ENCODE results near the gene FMO3. TPM values are rescaled to one million over a fixed set of nuclear protein-coding genes. Genes with fewer than 3 reads are reported as not detected.

Gene FMO3
- total RNA-seq, 1 experiment from 2014 or later: 0.12 TPM

- intact Hi-C loops (cut with micrococcal nuclease): loop anchor here (10.0 kb wide), 1 partner anchor 627 kb away; no protein-coding TSS in a partner anchor
- Histone ChIP-seq H3K4me2 (ENCODE audit: low read length) (no peak overlapping the region), H3K36me3 (ENCODE audit: control insufficient read depth in 1 of 2, insufficient read depth in 2 of 2, low read length in 2 of 2) (no peaks in the 10 kb centered on the region), H3K4me1 (ENCODE audit: control insufficient read depth in 1 of 2, insufficient read depth in 2 of 2, low read length in 2 of 2) (no peaks in the 10 kb centered on the region), H3K27ac (ENCODE audit: low read depth, low read length) (no peak overlapping the region), H3K9me3 (ENCODE audit: control insufficient read depth in 1 of 2, insufficient read depth in 1 of 2, low read depth in 1 of 2, low read length in 2 of 2) (no peaks in the 10 kb centered on the region), H3K4me3 (replicated peaks in 1 of 2; ENCODE audit: low read depth in 1 of 2, low read length in 2 of 2) (no peak overlapping the region), H2AFZ (ENCODE audit: low read depth, low read length, poor library complexity, severe bottlenecking) (no peak overlapping the region), H3K79me2 (ENCODE audit: insufficient read depth, low read length) (no peaks in the 10 kb centered on the region), H3K27me3 (ENCODE audit: insufficient read depth, low read length) (no peaks in the 10 kb centered on the region), H4K20me1 (ENCODE audit: insufficient read depth) (no peaks in the 10 kb centered on the region), H3K9me2 (ENCODE audit: insufficient read depth) (no peaks in the 10 kb centered on the region), H3K9ac (ENCODE audit: low read length) (no peak overlapping the region)
- DNase-seq (ENCODE audit: low read depth, low spot score) (no peak), ATAC-seq (no peak)
- CTCF ChIA-PET: no interaction called here
- no TSS peak for BruUV-seq (replicated peaks)
- RAD21 ChIA-PET (ENCODE audit: low non-redundant PET in 1 of 2, low total read pairs in 2 of 2, uncharacterized antibody in 2 of 2, unreplicated experiment in 2 of 2): no interaction called here
- POLR2A ChIA-PET: no interaction called here
- TF ChIP-seq EZH2phosphoT487 (IDR thresholded peaks at IDR 0.05; ENCODE audit: borderline replicate concordance) (no peak), SIN3A (IDR thresholded peaks at IDR 0.05; ENCODE audit: low read depth) (no peak), RAD21 (IDR thresholded peaks at IDR 0.05; ENCODE audit: low read depth) (no peak), POLR2A (IDR thresholded peaks at IDR 0.05; ENCODE audit: borderline replicate concordance, extremely low read depth, insufficient read depth, insufficient read length) (no peak), EZH2 (IDR thresholded peaks at IDR 0.05) (no peak), ELF1 (IDR thresholded peaks at IDR 0.05; ENCODE audit: borderline replicate concordance, low read depth) (no peak), SRF (IDR thresholded peaks at IDR 0.05; ENCODE audit: low read depth) (no peak), EGR1 (IDR thresholded peaks at IDR 0.05; ENCODE audit: low read depth) (no peak), YY1 (IDR thresholded peaks at IDR 0.05; ENCODE audit: extremely low read depth, insufficient replicate concordance, low read depth, low read length) (no peak), ZNF274 (IDR thresholded peaks at IDR 0.05; ENCODE audit: low read depth, low read length) (no peak), POLR2AphosphoS5 (IDR thresholded peaks at IDR 0.05; ENCODE audit: low read depth, low read length) (no peak)
Observed at GRCh38 chr1:171087896-171088295, 2.8 kb upstream of the FMO3 start.

- Histone ChIP-seq H3K9ac (ENCODE audit: low read length) (no peak overlapping the region), H3K79me2 (ENCODE audit: insufficient read depth, low read length) (no peaks in the 10 kb centered on the region), H3K9me2 (ENCODE audit: insufficient read depth) (no peaks in the 10 kb centered on the region), H3K9me3 (ENCODE audit: control insufficient read depth in 1 of 2, insufficient read depth in 1 of 2, low read depth in 1 of 2, low read length in 2 of 2) (no peaks in the 10 kb centered on the region), H3K4me3 (replicated peaks in 1 of 2; ENCODE audit: low read depth in 1 of 2, low read length in 2 of 2) (no peak overlapping the region), H4K20me1 (ENCODE audit: insufficient read depth) (no peaks in the 10 kb centered on the region), H3K4me2 (ENCODE audit: low read length) (no peak overlapping the region), H3K27me3 (ENCODE audit: insufficient read depth, low read length) (no peaks in the 10 kb centered on the region), H3K36me3 (ENCODE audit: control insufficient read depth in 1 of 2, insufficient read depth in 2 of 2, low read length in 2 of 2) (no peaks in the 10 kb centered on the region), H3K27ac (ENCODE audit: low read depth, low read length) (no peak overlapping the region), H2AFZ (ENCODE audit: low read depth, low read length, poor library complexity, severe bottlenecking) (no peak overlapping the region), H3K4me1 (ENCODE audit: control insufficient read depth in 1 of 2, insufficient read depth in 2 of 2, low read length in 2 of 2) (no peaks in the 10 kb centered on the region)
- no peak for ATAC-seq
- TF ChIP-seq ZFX (IDR thresholded peaks at IDR 0.05) (no peak), EZH2 (IDR thresholded peaks at IDR 0.05) (no peak), SIN3A (IDR thresholded peaks at IDR 0.05; ENCODE audit: low read depth) (no peak), ELF1 (IDR thresholded peaks at IDR 0.05; ENCODE audit: borderline replicate concordance, low read depth) (no peak), ZNF274 (IDR thresholded peaks at IDR 0.05; ENCODE audit: low read depth, low read length) (no peak), MAX (IDR thresholded peaks at IDR 0.05) (no peak), JUND (IDR thresholded peaks at IDR 0.05) (no peak), REST (IDR thresholded peaks at IDR 0.05; ENCODE audit: low read depth) (no peak), SRF (IDR thresholded peaks at IDR 0.05; ENCODE audit: low read depth) (no peak)
- no TSS peak for BruUV-seq (replicated peaks)
- CTCF ChIA-PET: no interaction called here
- intact Hi-C loops (cut with micrococcal nuclease): no loop called here
- DNase-seq (ENCODE audit: low read depth, low spot score): no peak
- POLR2A ChIA-PET: no interaction called here
- RAD21 ChIA-PET (ENCODE audit: low non-redundant PET in 1 of 2, low total read pairs in 2 of 2, uncharacterized antibody in 2 of 2, unreplicated experiment in 2 of 2): no interaction called here
Observed at GRCh38 chr1:171103862-171104261, 13.2 kb downstream of the FMO3 start.

All from HCT116 (cell line).